SK-N-SH (cell line): Measurements from ENCODE around the gene AHCYL1. TPM values are rescaled to one million over a fixed set of nuclear protein-coding genes. Genes with fewer than 3 reads are reported as not detected.
"Not testable (repeated sequence)": the region's sequence is repeated elsewhere in the genome, so short reads cannot be mapped to it uniquely, and the experiment has no call there.

Source experiments
- CTCF ChIA-PET: fragments of 300-600, 350-600 bp; formaldehyde crosslinking; extraction: SDS; loops from one replicate; lab custom pipeline; 2021; lab: Yijun Ruan, JAX
- POLR2A ChIA-PET: fragments of 350-600 bp; sonication (Branson Sonifier 250); formaldehyde crosslinking; extraction: SDS; loops from one replicate; lab custom pipeline; 2020; ENCODE audit warnings: antibody characterized with exemption, inconsistent platforms; lab: Yijun Ruan, JAX
- DNase-seq: peaks from one replicate; pipeline ENCODE4 v3.0.0; 2012
- H2AFZ ChIP-seq: fragments of 200-600 bp; sonication (generic); 2 replicates; pipeline ENCODE4 v1.8.1; 2016; ENCODE audit warnings: antibody characterized with exemption, mild to moderate bottlenecking, low read depth
- H3F3A ChIP-seq: fragments of 200-600 bp; sonication (generic); replicated peaks from 2 replicates; pipeline ENCODE3; 2016; ENCODE audit warnings: antibody characterized with exemption, mild to moderate bottlenecking; ENCODE audit not compliant: insufficient read depth
- H3K27ac ChIP-seq, 2 experiments: fragments of 200-500 bp in 1 of 2; fragments of 200-600 bp in 1 of 2; sonication (Bioruptor generic) in 1 of 2; sonication (generic), shearing (Covaris generic) in 1 of 2; 2 replicates each; pipeline versions ENCODE4 v1.5.1 to v1.6.1; 2014 to 2016; ENCODE audit warnings: low read depth in 2 of 2, inconsistent platforms in 1 of 2, low read length in 1 of 2, mild to moderate bottlenecking in 1 of 2, mixed read lengths in 1 of 2
- H3K27me3 ChIP-seq: fragments of 200-600 bp; sonication (generic), shearing (Covaris generic); 2 replicates; pipeline ENCODE4 v1.6.1; 2016; ENCODE audit warnings: mixed run types; ENCODE audit not compliant: insufficient read depth
- H3K36me3 ChIP-seq, 2 experiments: fragments of 200-500 bp in 1 of 2; fragments of 200-600 bp in 1 of 2; sonication (Bioruptor generic) in 1 of 2; sonication (generic) in 1 of 2; replicated peaks in 1 of 2; 2 replicates each; pipeline versions ENCODE3 to v1.5.1; 2014 to 2016; ENCODE audit warnings: low read length in 1 of 2, mild to moderate bottlenecking in 1 of 2; ENCODE audit not compliant: insufficient read depth in 2 of 2, control insufficient read depth in 1 of 2
- H3K4me1 ChIP-seq, 2 experiments: fragments of 200-500 bp in 1 of 2; fragments of 200-600 bp in 1 of 2; sonication (Bioruptor generic) in 1 of 2; sonication (generic), shearing (Covaris generic) in 1 of 2; 2 replicates each; pipeline versions ENCODE4 v1.5.1 to v1.6.1; 2014 to 2016; ENCODE audit warnings: low read depth in 1 of 2, low read length in 1 of 2, mixed run types in 1 of 2; ENCODE audit not compliant: insufficient read depth in 2 of 2, control insufficient read depth in 1 of 2
- H3K4me2 ChIP-seq: fragments of 200-600 bp; sonication (generic), shearing (Covaris generic); 2 replicates; pipeline ENCODE4 v1.6.1; 2017; ENCODE audit warnings: mixed run types
- H3K4me3 ChIP-seq, 2 experiments: fragments of 200-500 bp in 1 of 2; fragments of 200-600 bp in 1 of 2; sonication (Bioruptor generic) in 1 of 2; sonication (generic), shearing (Covaris generic) in 1 of 2; 2 replicates each; pipeline versions ENCODE4 v1.5.1 to v1.8.1; 2014 to 2016; ENCODE audit warnings: low read depth in 2 of 2, inconsistent platforms in 1 of 2, low read length in 1 of 2, mild to moderate bottlenecking in 1 of 2, mixed read lengths in 1 of 2, moderate library complexity in 1 of 2
- H3K79me2 ChIP-seq: fragments of 200-600 bp; sonication (generic); 2 replicates; pipeline ENCODE4 v1.8.1; 2017; ENCODE audit warnings: mild to moderate bottlenecking; ENCODE audit not compliant: insufficient read depth
- H3K9ac ChIP-seq: fragments of 200-600 bp; sonication (generic); 2 replicates; pipeline ENCODE4 v1.6.1; 2017; ENCODE audit warnings: mixed run types
- H3K9me2 ChIP-seq: fragments of 200-600 bp; sonication (generic); 2 replicates; pipeline ENCODE4 v1.6.1; 2017; ENCODE audit warnings: mixed run types
- H3K9me3 ChIP-seq: fragments of 200-600 bp; sonication (generic); 2 replicates; pipeline ENCODE4 v1.6.1; 2017; ENCODE audit warnings: mixed run types, mild to moderate bottlenecking, moderate library complexity
- H4K20me1 ChIP-seq: fragments of 200-600 bp; sonication (generic); 2 replicates; pipeline ENCODE4 v1.6.1; 2017; ENCODE audit warnings: mild to moderate bottlenecking, mixed run types; ENCODE audit not compliant: insufficient read depth
- CTCF ChIP-seq: fragments of 200-600 bp; sonication (generic); IDR thresholded peaks from 2 replicates; pipeline ENCODE4 v1.6.1; 2017; ENCODE audit warnings: antibody characterized with exemption, mild to moderate bottlenecking, moderate library complexity
- EP300 ChIP-seq, 2 experiments: IDR thresholded peaks; 2 replicates each; pipeline versions ENCODE4 v1.4.0 to v1.6.1; 2012; ENCODE audit warnings: borderline replicate concordance in 1 of 2, low read depth in 1 of 2, low read length in 1 of 2
- EZH2phosphoT487 ChIP-seq: fragments of 200-600 bp; sonication (generic); IDR thresholded peaks from 2 replicates; pipeline ENCODE4 v1.6.1; 2017; ENCODE audit warnings: low read depth, mixed run types, mild to moderate bottlenecking, antibody characterized with exemption, moderate library complexity, borderline replicate concordance
- FOSL2 ChIP-seq: IDR thresholded peaks from 2 replicates; pipeline ENCODE4 v1.4.0; 2012; ENCODE audit warnings: low read depth, mild to moderate bottlenecking, moderate library complexity, borderline replicate concordance
- FOXM1 ChIP-seq: IDR thresholded peaks from 2 replicates; pipeline ENCODE4 v1.4.0; 2012; ENCODE audit warnings: low read depth, mild to moderate bottlenecking
- JUND ChIP-seq: IDR thresholded peaks from 2 replicates; pipeline ENCODE4 v1.4.0; 2012
- NFIC ChIP-seq: IDR thresholded peaks from 2 replicates; pipeline ENCODE4 v1.4.0; 2012; ENCODE audit warnings: borderline replicate concordance
- NRF1 ChIP-seq: IDR thresholded peaks from 2 replicates; pipeline ENCODE4 v1.6.1; 2012; ENCODE audit warnings: low read depth, mild to moderate bottlenecking, low read length
- RAD21 ChIP-seq: IDR thresholded peaks from 2 replicates; pipeline ENCODE4 v1.6.1; 2012; ENCODE audit warnings: mild to moderate bottlenecking, low read length
- RCOR1 ChIP-seq: fragments of 150-350 bp; IDR thresholded peaks from 2 replicates; pipeline ENCODE4 v1.6.1; 2017; ENCODE audit warnings: antibody characterized with exemption, low read length
- TEAD4 ChIP-seq: IDR thresholded peaks from 2 replicates; pipeline ENCODE4 v1.4.0; 2012; ENCODE audit warnings: mild to moderate bottlenecking, borderline replicate concordance; ENCODE audit not compliant: insufficient read depth
- USF1 ChIP-seq: IDR thresholded peaks from 2 replicates; pipeline ENCODE4 v1.4.0; 2012; ENCODE audit warnings: low read depth, borderline replicate concordance
- WGBS: methylation state at CpG from one replicate; pipeline ENCODE4 v1.1.6; 2017; ENCODE audit warnings: low lambda C conversion rate; 5-methylcytosine and 5-hydroxymethylcytosine counted together
- polyA plus RNA-seq, 3 experiments: library from polyadenylated mRNA; depleted of rRNA; stranded (reverse); fragments of >200 nt; gene quantifications; 2 replicates each; pipeline ENCODE4 v1.2.3, GENCODE V29; 2012

The AHCYL1 gene
- polyA plus RNA-seq, 1 of the 3 experiments (the other 2 are of a cell fraction) = 39.7 TPM

GRCh38 chr1:110024613-110025012, 40.0 kb downstream of the AHCYL1 start:
- H3K9me2 ChIP-seq = no peaks in the 10 kb centered on the region
- no peak overlapping the region for H3K9ac ChIP-seq
- CTCF ChIA-PET = interaction anchor here (0.7 to 1.9 kb wide), 7 partner anchors 17 to 172 kb away, joined by 3 to 7 read pairs (median 3); partner anchors contain the start of gene AHCYL1
- TF ChIP-seq EP300 (IDR thresholded peaks at IDR 0.05; ENCODE audit: borderline replicate concordance in 1 of 2, low read depth in 1 of 2, low read length in 1 of 2) = no peak
- TF ChIP-seq RCOR1 = no peak
- no peak for TF ChIP-seq USF1
- TF ChIP-seq EZH2phosphoT487 = no peak
- 95% methylated on average over 4 of the region's 4 CpGs for WGBS
- H3K27me3 ChIP-seq = no peaks in the 10 kb centered on the region
- H2AFZ ChIP-seq = no peak overlapping the region
- POLR2A ChIA-PET = interaction anchor here (1.6 to 2.0 kb wide), 2 partner anchors 10 to 40 kb away, joined by 3 to 9 read pairs; partner anchors contain the start of genes AHCYL1 and STRIP1
- no peak for DNase-seq
- H3K36me3 ChIP-seq = peaks cover 45 to 54% of the 10 kb centered on the region in 2 experiments
- H3K4me3 ChIP-seq = no peak overlapping the region
- H3K79me2 ChIP-seq = no peaks in the 10 kb centered on the region
- H3K4me1 ChIP-seq = 0 out of 4 replicates have a peak, but pooled peaks cover 0 to 6% of the 10 kb centered on the region in 2 experiments
- peaks cover 14% of the 10 kb centered on the region for H3F3A ChIP-seq
- no peak overlapping the region for H3K27ac ChIP-seq
- H4K20me1 ChIP-seq = no peaks in the 10 kb centered on the region
- H3K9me3 ChIP-seq = no peaks in the 10 kb centered on the region
- no peak overlapping the region for H3K4me2 ChIP-seq

GRCh38 chr1:110030687-110031086, 46.1 kb downstream of the AHCYL1 start:
- Histone ChIP-seq H3K79me2 (peaks cover 12% of the 10 kb centered on the region), H2AFZ (0 out of 2 replicates have a peak overlapping the region, but pooled peaks have one; percentile 42)
- CTCF ChIA-PET = interaction anchor here (0.7 to 42.0 kb wide), 16 partner anchors 14 to 430 kb away, joined by 3 to 1768 read pairs (median 10); partner anchors contain the start of gene UBL4B
- not testable (repeated sequence) for H3K4me2 ChIP-seq, H3K9me2 ChIP-seq, H4K20me1 ChIP-seq, H3K9ac ChIP-seq, H3K27ac ChIP-seq, H3K4me3 ChIP-seq, H3K9me3 ChIP-seq, H3K27me3 ChIP-seq, H3K36me3 ChIP-seq, H3K4me1 ChIP-seq, H3F3A ChIP-seq, DNase-seq
- 80% methylated on average over 4 of the region's 4 CpGs for WGBS
- POLR2A ChIA-PET = interaction anchor here (0.6 kb wide), 1 partner anchor 17 kb away, joined by 3 read pairs; no protein-coding TSS in a partner anchor

- H3K4me1 ChIP-seq = peaks cover 4 to 9% of the 10 kb centered on the region in 2 experiments; a peak in 3 of 4 replicates
- peaks cover 28% of the 10 kb centered on the region for H3K79me2 ChIP-seq
- H3K4me2 ChIP-seq = no peak overlapping the region
- ChIA-PET CTCF (interaction anchor here (1.0 to 42.0 kb wide), 5 partner anchors 12 to 68 kb away, joined by 3 to 1768 read pairs (median 4); partner anchors contain the start of gene UBL4B), POLR2A (no interaction called here)
- no peak overlapping the region for H3K27ac ChIP-seq
- WGBS = 91% methylated on average over 2 of the region's 2 CpGs
- H3K4me3 ChIP-seq = no peak overlapping the region
- no peaks in the 10 kb centered on the region for H3K9me3 ChIP-seq
- H3K36me3 ChIP-seq = peaks cover under 1 to 2% of the 10 kb centered on the region in 2 experiments
- peaks cover 11% of the 10 kb centered on the region; the same call in 1 of the 2 replicates for H4K20me1 ChIP-seq
- no peak overlapping the region for H3K9ac ChIP-seq
- H3K27me3 ChIP-seq = no peaks in the 10 kb centered on the region
- H3F3A ChIP-seq = peaks cover 5% of the 10 kb centered on the region
- DNase-seq = no peak
- H3K9me2 ChIP-seq = no peaks in the 10 kb centered on the region
- H2AFZ ChIP-seq = no peak overlapping the region
- TF ChIP-seq EZH2phosphoT487 (no peak), CTCF (no peak), RAD21 (no peak), FOXM1 (no peak), JUND (no peak), FOSL2 (no peak), NRF1 (no peak), NFIC (no peak), TEAD4 (no peak)
Measured at GRCh38 chr1:110032327-110032726, 47.8 kb downstream of the AHCYL1 start.
